Measurements from ENCODE around the gene TIGD6.

- TF ChIP-seq GATA2 (IDR thresholded peaks at IDR 0.05; ENCODE audit: low read depth, low read length) (no peak), GATA3 (IDR thresholded peaks at IDR 0.05; ENCODE audit: low read depth, low read length) (no peak)
Measured at GRCh38 chr5:150001660-150002486, 1.4 kb upstream of the TIGD6 start.
